ENCODE measurements around the gene ZNF783.

The ZNF783 gene

DNA sequence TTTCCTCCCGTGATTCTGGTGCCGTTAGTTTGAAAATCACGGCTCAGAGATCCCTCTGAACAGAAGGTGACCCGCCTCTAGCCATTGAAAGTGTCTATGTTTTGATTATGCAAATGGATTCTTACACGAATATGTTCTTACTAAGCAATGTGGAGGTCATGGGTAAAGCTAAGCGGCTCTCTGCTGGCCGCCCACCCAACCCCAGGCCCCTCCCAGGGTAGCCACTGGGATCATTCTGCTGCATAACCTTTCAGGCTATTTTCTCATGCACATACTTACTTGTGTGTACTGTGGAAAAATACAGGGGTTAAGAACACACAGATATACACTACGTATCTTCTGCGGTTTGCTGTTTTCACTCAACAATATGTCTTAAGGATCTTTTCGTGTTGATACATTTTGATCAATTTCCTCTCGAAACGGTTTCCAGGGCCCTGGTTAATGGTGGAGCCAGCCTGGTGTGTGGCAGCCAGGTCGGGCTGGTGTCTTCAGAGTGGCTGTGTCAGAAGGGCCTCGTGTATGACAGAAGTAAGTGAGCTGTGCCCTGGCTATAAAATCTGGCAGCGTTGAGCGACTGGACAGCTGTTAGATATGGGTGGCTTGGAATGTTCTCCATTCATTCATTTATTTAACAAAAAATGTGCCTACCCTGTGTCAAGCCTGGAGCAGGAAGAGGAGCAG is 29.9 kb downstream of the ZNF783 start:
- in situ Hi-C loops (cut with MboI; ENCODE audit: low sequenced_read_pairs), result no loop called here
- H3K4me1 ChIP-seq, result no peaks in the 10 kb centered on the region
- H3K27me3 ChIP-seq (ENCODE audit: low read depth), result no peaks in the 10 kb centered on the region
- H3K9me3 ChIP-seq, result no peaks in the 10 kb centered on the region
- DNase-seq (ENCODE audit: low spot score in 2 of 2), result no peak
- no peak overlapping the region for H3K4me3 ChIP-seq
- no peaks in the 10 kb centered on the region for H3K36me3 ChIP-seq (replicated peaks)

DNA sequence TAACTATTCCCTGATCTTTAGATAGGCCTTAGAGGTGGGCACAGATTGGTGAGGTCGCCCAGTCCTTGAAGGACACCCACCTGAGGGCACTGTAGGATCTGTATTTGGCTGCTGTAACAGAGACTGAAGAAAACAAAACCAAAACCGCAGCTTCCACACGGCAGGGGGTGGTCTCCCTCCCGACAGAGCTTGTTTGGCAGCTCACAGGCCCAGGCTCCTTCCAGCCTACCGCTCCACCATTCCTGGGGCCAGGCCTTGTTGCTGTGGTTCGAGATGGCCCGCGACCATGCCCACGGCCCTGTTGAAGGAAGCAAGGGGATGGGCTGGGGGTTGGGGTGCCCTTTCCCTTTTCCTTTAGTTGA is 30.4 kb downstream of the ZNF783 start:
- H3K9me3 ChIP-seq, result no peaks in the 10 kb centered on the region
- no peaks in the 10 kb centered on the region for H3K36me3 ChIP-seq (replicated peaks)
- H3K4me3 ChIP-seq, result no peak overlapping the region
- H3K4me1 ChIP-seq, result no peaks in the 10 kb centered on the region
- in situ Hi-C loops (cut with MboI; ENCODE audit: low sequenced_read_pairs), result no loop called here
- no peak for DNase-seq (ENCODE audit: low spot score in 2 of 2)
- no peaks in the 10 kb centered on the region for H3K27me3 ChIP-seq (ENCODE audit: low read depth)

DNA sequence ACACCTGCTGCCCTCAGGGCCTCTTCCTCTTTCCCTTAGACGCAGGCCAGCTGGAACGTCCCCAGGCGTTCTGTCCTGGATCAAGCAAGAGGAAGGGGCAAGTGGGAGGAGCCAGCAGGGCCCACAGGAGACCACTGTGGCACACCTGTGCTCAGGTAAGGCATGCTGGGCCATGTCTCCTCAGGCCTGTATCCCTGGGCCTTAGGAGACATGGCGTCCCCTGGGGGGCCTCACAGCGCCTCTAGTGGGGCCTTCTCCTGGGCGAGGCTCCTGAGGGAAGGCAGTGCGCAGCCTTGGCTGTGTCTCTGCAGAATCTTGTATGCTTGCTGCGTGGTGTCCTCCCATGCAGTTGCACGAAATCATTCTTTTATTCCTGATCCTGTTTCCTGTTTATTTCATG is 31.3 kb downstream of the ZNF783 start:
- Histone ChIP-seq H3K36me3 (replicated peaks) (no peaks in the 10 kb centered on the region), H3K4me3 (no peak overlapping the region), H3K4me1 (no peaks in the 10 kb centered on the region), H3K27me3 (ENCODE audit: low read depth) (no peaks in the 10 kb centered on the region), H3K9me3 (no peaks in the 10 kb centered on the region)
- in situ Hi-C loops (cut with MboI; ENCODE audit: low sequenced_read_pairs), result no loop called here
- DNase-seq (ENCODE audit: low spot score in 2 of 2), result no peak

DNA sequence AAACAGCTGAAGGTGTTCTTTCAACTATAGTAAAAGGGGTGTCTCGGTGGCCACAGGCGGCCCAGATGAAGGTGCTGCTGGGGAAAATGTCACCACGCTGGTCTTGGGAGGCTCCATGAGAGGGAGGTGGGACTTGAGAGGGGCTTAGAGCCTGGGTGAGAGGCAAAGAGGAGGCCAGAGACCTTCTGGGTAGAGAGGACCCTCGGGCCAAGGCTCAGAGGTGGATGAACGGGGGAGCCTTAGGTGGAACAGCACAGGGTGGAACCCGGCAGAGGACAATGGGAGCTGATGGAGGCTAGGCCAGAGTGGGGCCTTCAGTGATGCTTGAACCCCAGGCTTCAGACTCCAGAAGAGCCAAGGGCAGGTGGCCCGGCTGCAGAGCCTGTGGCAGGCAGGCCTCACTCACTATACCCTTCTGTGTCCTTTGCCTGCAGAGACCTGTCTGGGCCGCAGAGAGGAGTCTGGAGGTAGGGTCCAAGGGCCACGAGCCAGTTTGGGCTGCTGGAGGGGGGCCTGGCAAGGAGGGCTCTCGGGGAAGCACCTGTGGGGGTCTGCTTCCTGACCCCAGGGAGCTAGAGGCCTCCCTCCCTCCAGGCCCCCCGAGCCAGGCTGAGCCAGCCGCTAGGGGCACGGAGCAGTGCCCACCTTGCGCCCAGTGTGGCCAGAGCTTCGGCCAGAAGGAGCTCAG is 32.1 kb downstream of the ZNF783 start:
- DNase-seq (ENCODE audit: low spot score in 2 of 2), result no peak
- no peaks in the 10 kb centered on the region for H3K27me3 ChIP-seq (ENCODE audit: low read depth)
- H3K36me3 ChIP-seq (replicated peaks), result no peaks in the 10 kb centered on the region
- in situ Hi-C loops (cut with MboI; ENCODE audit: low sequenced_read_pairs), result no loop called here
- no peak overlapping the region for H3K4me3 ChIP-seq
- H3K9me3 ChIP-seq, result no peaks in the 10 kb centered on the region
- H3K4me1 ChIP-seq, result no peaks in the 10 kb centered on the region

DNA sequence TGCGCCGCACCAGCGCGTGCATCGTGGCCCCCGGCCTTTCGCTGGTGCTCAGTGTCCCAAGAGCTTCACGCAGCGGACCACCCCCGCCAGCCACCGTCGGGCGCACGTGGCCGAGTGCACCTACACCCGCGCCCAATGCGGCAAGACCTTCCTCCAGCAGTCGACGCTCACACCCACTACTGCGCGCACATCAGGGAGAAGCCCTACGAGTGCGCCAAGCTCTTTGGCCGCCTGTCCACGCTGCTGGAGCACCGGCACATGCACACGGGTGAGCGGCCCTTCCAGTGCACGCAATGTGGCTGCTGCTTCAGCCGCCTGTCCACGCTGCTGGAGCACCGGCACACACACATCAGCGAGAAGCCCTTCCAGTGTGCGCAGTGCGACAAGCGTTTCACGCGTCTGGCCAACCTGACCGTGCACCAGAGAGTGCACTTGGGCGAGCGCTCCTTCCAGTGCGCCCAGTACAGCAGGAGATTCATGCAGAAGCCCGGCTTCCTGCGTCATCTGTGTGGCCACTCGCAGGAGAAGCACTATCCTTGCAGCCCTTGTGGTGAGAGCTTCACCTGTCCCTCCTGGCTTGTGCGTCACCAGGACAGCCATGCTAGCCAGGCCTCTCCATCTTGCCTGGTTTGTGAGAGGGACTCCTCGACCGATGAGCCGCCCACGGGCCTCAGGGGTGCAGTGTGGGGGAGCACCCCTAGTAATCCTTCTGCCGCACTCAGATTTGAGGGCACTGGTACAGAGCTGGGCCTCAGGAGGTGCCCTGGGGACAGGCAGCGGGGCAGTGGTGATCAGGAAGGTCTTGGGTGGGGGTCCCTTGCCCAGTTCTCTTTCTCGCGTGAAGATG is 32.9 kb downstream of the ZNF783 start:
- H3K4me3 ChIP-seq, result no peak overlapping the region
- H3K4me1 ChIP-seq, result no peaks in the 10 kb centered on the region
- H3K27me3 ChIP-seq (ENCODE audit: low read depth), result no peaks in the 10 kb centered on the region
- in situ Hi-C loops (cut with MboI; ENCODE audit: low sequenced_read_pairs), result no loop called here
- DNase-seq (ENCODE audit: low spot score in 2 of 2), result no peak
- H3K9me3 ChIP-seq, result no peaks in the 10 kb centered on the region
- H3K36me3 ChIP-seq (replicated peaks), result no peaks in the 10 kb centered on the region

DNA sequence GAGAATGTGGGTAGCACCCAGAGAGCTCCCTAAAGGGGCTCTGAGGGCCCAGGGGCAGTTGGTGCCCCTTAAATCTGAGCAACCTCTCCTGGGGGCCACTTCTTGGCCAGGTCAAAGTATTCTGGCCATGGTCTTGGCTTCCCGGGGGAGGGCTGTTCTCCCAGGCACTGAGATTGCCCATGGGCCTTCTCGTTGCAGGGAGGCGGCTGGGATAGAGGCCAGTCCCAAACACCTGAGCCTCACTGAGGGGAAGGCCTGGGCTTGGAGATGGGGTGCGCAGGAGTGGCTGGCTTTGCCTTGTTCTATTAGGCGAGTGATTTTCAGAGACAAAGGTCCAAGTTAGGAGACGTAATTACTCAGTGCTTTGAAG is 33.5 kb downstream of the ZNF783 start:
- Histone ChIP-seq H3K4me3 (no peak overlapping the region), H3K27me3 (ENCODE audit: low read depth) (no peaks in the 10 kb centered on the region), H3K4me1 (no peaks in the 10 kb centered on the region), H3K36me3 (replicated peaks) (no peaks in the 10 kb centered on the region), H3K9me3 (no peaks in the 10 kb centered on the region)
- no peak for DNase-seq (ENCODE audit: low spot score in 2 of 2)
- in situ Hi-C loops (cut with MboI; ENCODE audit: low sequenced_read_pairs), result no loop called here

DNA sequence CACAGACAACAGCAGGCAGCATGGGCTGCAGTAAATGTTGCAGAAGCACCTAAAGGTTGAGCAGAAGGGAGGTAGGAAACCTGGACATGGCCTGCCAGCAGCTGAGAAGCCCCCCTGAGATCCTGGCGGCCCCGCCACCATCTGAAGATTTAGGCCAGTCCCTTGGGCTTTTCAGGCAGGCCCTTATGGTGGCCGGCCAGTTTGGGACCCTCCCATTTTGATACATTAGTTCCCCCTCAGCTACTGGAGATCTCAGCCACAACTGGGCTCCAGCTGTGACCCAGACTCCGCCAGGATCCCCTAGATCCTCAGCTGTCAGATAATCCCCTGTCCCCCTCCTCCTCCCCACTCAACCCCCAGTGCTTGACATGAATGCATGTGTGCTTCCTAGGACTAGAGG is 34.4 kb downstream of the ZNF783 start:
- DNase-seq (ENCODE audit: low spot score in 2 of 2), result no peak
- H3K4me1 ChIP-seq, result no peaks in the 10 kb centered on the region
- in situ Hi-C loops (cut with MboI; ENCODE audit: low sequenced_read_pairs), result no loop called here
- H3K36me3 ChIP-seq (replicated peaks), result no peaks in the 10 kb centered on the region
- no peak overlapping the region for H3K4me3 ChIP-seq
- no peaks in the 10 kb centered on the region for H3K9me3 ChIP-seq
- H3K27me3 ChIP-seq (ENCODE audit: low read depth), result no peaks in the 10 kb centered on the region

DNA sequence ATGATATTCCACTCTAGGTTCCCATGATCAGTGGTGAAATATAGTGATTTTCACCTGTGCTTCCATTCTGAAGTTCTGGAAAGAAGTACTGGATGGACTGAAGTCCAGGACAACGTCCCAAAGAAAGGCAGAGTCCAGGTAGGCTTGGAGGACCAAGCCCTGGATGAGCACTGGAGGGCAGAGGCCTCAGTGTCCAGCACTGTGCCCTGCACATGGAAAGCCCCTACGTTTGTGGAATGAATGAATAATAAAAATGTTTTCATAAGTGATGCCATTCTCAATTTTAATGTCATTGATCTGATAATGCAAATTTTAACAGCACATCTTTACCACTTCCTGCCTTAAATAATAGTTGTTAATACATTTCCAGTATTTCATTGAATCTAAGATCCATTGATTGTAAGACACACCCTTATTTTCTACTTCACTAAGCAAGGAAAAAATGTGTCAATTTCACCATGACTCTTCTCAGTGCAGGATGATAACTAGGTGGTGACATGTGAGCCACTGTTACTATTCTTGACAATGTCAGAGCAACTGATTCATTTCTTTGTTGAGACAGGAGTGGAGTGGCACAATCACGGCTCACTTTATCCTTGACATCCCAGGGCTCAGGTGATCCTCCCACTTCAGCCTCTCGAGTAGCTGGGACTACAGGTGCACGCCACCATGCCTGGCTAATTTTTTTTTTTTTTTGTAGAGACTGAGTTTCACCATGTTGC is 35.2 kb downstream of the ZNF783 start:
- no peak for DNase-seq (ENCODE audit: low spot score in 2 of 2)
- no peaks in the 10 kb centered on the region for H3K27me3 ChIP-seq (ENCODE audit: low read depth)
- in situ Hi-C loops (cut with MboI; ENCODE audit: low sequenced_read_pairs), result no loop called here
- no peaks in the 10 kb centered on the region for H3K36me3 ChIP-seq (replicated peaks)
- H3K4me1 ChIP-seq, result no peaks in the 10 kb centered on the region
- H3K4me3 ChIP-seq, result no peak overlapping the region
- H3K9me3 ChIP-seq, result no peaks in the 10 kb centered on the region

DNA sequence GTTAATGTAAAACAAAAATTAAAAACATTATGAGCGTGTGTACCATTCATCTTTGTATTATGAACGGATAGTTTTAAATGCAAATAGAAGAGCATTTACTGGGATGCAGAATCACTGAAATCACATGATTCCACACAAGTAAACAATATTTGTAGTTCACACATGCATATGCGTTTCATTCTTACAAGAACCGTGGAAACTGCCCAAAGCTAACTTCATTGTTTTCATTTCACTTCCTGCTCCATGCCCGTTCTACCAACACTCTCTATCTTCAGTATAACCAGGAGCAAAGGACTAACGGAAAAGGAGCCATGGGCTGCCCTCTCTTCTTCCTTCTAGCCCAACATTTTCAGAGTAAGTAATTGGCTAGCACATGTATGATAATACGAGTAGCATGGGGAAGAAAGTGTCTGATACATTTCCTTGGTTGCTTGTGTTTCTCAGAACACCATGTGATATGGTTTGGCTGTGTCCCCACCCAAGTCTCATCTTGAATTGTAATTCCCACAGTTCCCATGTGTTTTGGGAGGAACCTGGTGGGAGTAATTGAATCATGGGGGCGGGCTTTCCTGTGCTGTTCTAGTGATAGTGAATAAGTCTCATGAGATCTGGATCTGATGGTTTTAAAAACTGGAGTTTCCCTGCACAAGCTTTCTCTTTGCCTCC is 38.8 kb downstream of the ZNF783 start:
- Histone ChIP-seq H3K36me3 (replicated peaks) (no peaks in the 10 kb centered on the region), H3K4me1 (no peaks in the 10 kb centered on the region), H3K27me3 (ENCODE audit: low read depth) (no peaks in the 10 kb centered on the region), H3K4me3 (no peak overlapping the region), H3K9me3 (no peaks in the 10 kb centered on the region)
- DNase-seq (ENCODE audit: low spot score in 2 of 2), result no peak
- in situ Hi-C loops (cut with MboI; ENCODE audit: low sequenced_read_pairs), result no loop called here

DNA sequence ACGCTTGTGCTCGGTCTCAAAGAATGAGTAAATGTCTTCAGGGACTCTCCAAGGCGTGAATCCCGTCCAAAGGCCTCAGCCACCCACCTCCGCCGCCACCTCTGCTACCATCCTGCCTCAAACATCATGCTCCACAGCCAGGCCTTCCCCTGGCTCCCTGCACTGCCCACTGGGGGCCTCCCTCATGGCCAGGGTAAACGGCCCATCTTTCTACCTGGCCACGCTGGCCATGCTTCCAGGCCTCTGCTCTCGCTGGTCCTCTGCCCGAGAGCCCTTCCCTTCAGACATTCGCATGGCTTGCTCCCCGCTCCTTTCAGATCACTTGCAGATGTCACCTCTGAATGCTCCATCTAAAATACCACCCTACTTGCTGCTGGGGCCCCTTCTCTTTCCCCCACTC is 40.2 kb downstream of the ZNF783 start:
- H3K9me3 ChIP-seq, result no peaks in the 10 kb centered on the region
- H3K4me3 ChIP-seq, result no peak overlapping the region
- H3K4me1 ChIP-seq, result no peaks in the 10 kb centered on the region
- H3K27me3 ChIP-seq (ENCODE audit: low read depth), result no peaks in the 10 kb centered on the region
- no peak for DNase-seq (ENCODE audit: low spot score in 2 of 2)
- in situ Hi-C loops (cut with MboI; ENCODE audit: low sequenced_read_pairs), result no loop called here
- no peaks in the 10 kb centered on the region for H3K36me3 ChIP-seq (replicated peaks)

DNA sequence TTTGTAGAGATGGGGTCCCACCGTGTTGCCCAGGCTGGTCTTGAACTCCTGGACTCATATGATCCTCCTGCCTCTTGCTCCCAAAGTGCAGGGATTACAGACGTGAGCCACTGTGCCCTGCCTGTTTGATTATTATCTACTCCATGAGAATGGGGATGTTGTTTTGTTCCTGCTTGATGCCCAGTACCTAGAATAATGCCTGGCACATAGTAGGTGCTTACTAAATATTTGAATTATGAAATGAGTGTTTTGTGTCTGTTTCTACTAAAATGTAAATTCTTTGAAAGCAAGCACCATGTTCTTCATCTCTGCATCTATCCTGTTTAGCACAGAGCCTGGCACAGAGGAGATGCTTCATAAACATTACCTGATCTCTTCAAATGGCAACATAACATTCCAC is 40.9 kb downstream of the ZNF783 start:
- Histone ChIP-seq H3K27me3 (ENCODE audit: low read depth) (no peaks in the 10 kb centered on the region), H3K4me1 (no peaks in the 10 kb centered on the region), H3K36me3 (replicated peaks) (no peaks in the 10 kb centered on the region), H3K9me3 (no peaks in the 10 kb centered on the region), H3K4me3 (no peak overlapping the region)
- in situ Hi-C loops (cut with MboI; ENCODE audit: low sequenced_read_pairs), result no loop called here
- no peak for DNase-seq (ENCODE audit: low spot score in 2 of 2)

DNA sequence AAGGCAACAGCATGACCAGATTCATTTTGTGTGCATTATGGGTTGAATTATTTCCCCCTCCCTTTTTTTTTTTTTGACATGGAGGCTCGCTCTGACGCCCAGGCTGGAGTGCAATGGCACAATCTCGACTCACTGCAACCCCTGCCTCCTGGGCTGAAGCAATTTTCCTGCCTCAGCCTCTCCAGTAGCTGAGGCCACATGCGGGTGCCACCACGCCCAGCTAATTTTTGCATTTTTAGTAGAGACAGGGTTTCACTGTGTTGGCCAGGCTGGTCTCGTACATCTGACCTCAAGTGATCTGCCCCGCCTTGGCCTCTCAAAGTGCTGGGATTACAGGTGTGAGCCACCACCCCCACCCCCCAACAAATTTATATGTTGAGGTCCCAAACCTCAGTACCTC is 42.0 kb downstream of the ZNF783 start:
- Histone ChIP-seq H3K4me1 (no peaks in the 10 kb centered on the region), H3K27me3 (ENCODE audit: low read depth) (no peaks in the 10 kb centered on the region), H3K36me3 (replicated peaks) (no peaks in the 10 kb centered on the region), H3K9me3 (no peaks in the 10 kb centered on the region), H3K4me3 (no peak overlapping the region)
- in situ Hi-C loops (cut with MboI; ENCODE audit: low sequenced_read_pairs), result no loop called here
- no peak for DNase-seq (ENCODE audit: low spot score in 2 of 2)

DNA sequence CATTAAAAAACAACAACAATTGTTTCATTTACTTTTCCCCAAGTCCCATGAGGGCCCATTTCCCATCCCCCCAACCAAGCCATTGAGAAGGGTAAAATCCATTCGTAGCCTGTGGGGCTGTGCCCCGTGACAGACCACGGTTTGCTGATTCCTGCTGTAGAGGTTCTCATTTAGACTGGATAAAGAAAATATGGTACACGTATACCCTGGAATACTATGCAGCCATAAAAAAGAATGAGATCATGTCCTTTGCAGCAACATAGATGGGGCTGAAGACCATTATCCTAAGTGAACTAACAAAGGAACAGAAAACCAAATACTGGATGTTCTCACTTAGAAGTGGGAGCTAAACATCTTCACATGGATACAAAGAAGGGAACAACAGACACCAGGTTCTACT is 44.9 kb downstream of the ZNF783 start:
- in situ Hi-C loops (cut with MboI; ENCODE audit: low sequenced_read_pairs), result no loop called here
- H3K4me3 ChIP-seq, result no peak overlapping the region
- no peak for DNase-seq (ENCODE audit: low spot score in 2 of 2)
- H3K36me3 ChIP-seq (replicated peaks), result no peaks in the 10 kb centered on the region
- no peaks in the 10 kb centered on the region for H3K27me3 ChIP-seq (ENCODE audit: low read depth)
- H3K9me3 ChIP-seq, result no peaks in the 10 kb centered on the region
- no peaks in the 10 kb centered on the region for H3K4me1 ChIP-seq

All from HAP-1 (cell line).